ENCODE results near the gene SYT17. TPM values are rescaled to one million over a fixed set of nuclear protein-coding genes. Genes with fewer than 3 reads are reported as not detected.
A peak's percentile ranks its signal among the peaks of the same experiment; 100 is the strongest.

SYT17 gene
- total RNA-seq, 1 donor from 2014 or later: 4.4 TPM

- DNase-seq (ENCODE audit: low read depth in 2 of 2): peak in 1 of 2 donors; percentile 9
Measured at GRCh38 chr16:19213885-19214284, 45.8 kb downstream of the SYT17 start.

- DNase-seq (ENCODE audit: low read depth in 2 of 2): no peak
Measured at GRCh38 chr16:19215705-19216104, 47.7 kb downstream of the SYT17 start.

- no peak for DNase-seq (ENCODE audit: low read depth in 2 of 2)
Measured at GRCh38 chr16:19218581-19218980, 50.5 kb downstream of the SYT17 start.

GRCh38 chr16:19219836-19220235 is 51.8 kb downstream of the SYT17 start:
- no peak for DNase-seq (ENCODE audit: low read depth in 2 of 2)

GRCh38 chr16:19223235-19224170 is 55.5 kb downstream of the SYT17 start:
- DNase-seq (ENCODE audit: low read depth in 2 of 2): peak; percentile 14 to 16

- DNase-seq (ENCODE audit: low read depth in 2 of 2): no peak
Measured at GRCh38 chr16:19225651-19226050, 57.6 kb downstream of the SYT17 start.

- DNase-seq (ENCODE audit: low read depth in 2 of 2): peak in 1 of 2 donors; percentile 31
Measured at GRCh38 chr16:19227643-19228042, 59.6 kb downstream of the SYT17 start.

- no peak for DNase-seq (ENCODE audit: low read depth in 2 of 2)
Measured at GRCh38 chr16:19228052-19228451, 60.0 kb downstream of the SYT17 start.

GRCh38 chr16:19228575-19228974 is 60.5 kb downstream of the SYT17 start:
- DNase-seq (ENCODE audit: low read depth in 2 of 2): no peak

GRCh38 chr16:19230575-19230974 is 62.5 kb downstream of the SYT17 start:
- DNase-seq (ENCODE audit: low read depth in 2 of 2): no peak

- DNase-seq (ENCODE audit: low read depth in 2 of 2): no peak
Measured at GRCh38 chr16:19231881-19232280, 63.8 kb downstream of the SYT17 start.

- DNase-seq (ENCODE audit: low read depth in 2 of 2): no peak
Measured at GRCh38 chr16:19232988-19233387, 64.9 kb downstream of the SYT17 start.

- DNase-seq (ENCODE audit: low read depth in 2 of 2): no peak
Measured at GRCh38 chr16:19235478-19235877, 67.4 kb downstream of the SYT17 start.

GRCh38 chr16:19235886-19236285 is 67.8 kb downstream of the SYT17 start:
- no peak for DNase-seq (ENCODE audit: low read depth in 2 of 2)

GRCh38 chr16:19236561-19237209 is 68.6 kb downstream of the SYT17 start:
- DNase-seq (ENCODE audit: low read depth in 2 of 2): no peak

GRCh38 chr16:19238406-19238805 is 70.4 kb downstream of the SYT17 start:
- DNase-seq (ENCODE audit: low read depth in 2 of 2): no peak

- DNase-seq (ENCODE audit: low read depth in 2 of 2): no peak
Measured at GRCh38 chr16:19239511-19240155, 71.6 kb downstream of the SYT17 start.

- no peak for DNase-seq (ENCODE audit: low read depth in 2 of 2)
Measured at GRCh38 chr16:19240494-19240893, 72.5 kb downstream of the SYT17 start.

- DNase-seq (ENCODE audit: low read depth in 2 of 2): no peak
Measured at GRCh38 chr16:19241512-19241911, 73.5 kb downstream of the SYT17 start.

GRCh38 chr16:19242186-19242585 is 74.1 kb downstream of the SYT17 start:
- DNase-seq (ENCODE audit: low read depth in 2 of 2): no peak

GRCh38 chr16:19242987-19243575 is 75.0 kb downstream of the SYT17 start:
- DNase-seq (ENCODE audit: low read depth in 2 of 2): no peak

Measured in lung microvascular endothelial cell (primary cell).